Measurements from ENCODE around the gene C1orf216. TPM values are rescaled to one million over a fixed set of nuclear protein-coding genes. Genes with fewer than 3 reads are reported as not detected.
A peak's percentile ranks its signal among the peaks of the same experiment; 100 is the strongest.
"Not testable (repeated sequence)": the region's sequence is repeated elsewhere in the genome, so short reads cannot be mapped to it uniquely, and the experiment has no call there.

The C1orf216 gene
- total and polyA plus RNA-seq, 9 donors = 6.5 to 20.0 (median 12.1) TPM

GRCh38 chr1:35717911-35718476, 690 bp downstream of the C1orf216 start:
- Histone ChIP-seq H3K9me3 (no peaks in the 10 kb centered on the region), H3K27ac (peak overlapping the region; percentile 26 to 70), H3K4me1 (ENCODE audit: insufficient read depth) (peaks cover 4% of the 10 kb centered on the region), H3K27me3 (no peaks in the 10 kb centered on the region), H3K36me3 (no peaks in the 10 kb centered on the region), H3K4me3 (peak overlapping the region; percentile 82)
- 3 to 6% (median 4%) methylated on average over 10 of the region's 10 CpGs for WGBS, 3 donors
- TF ChIP-seq CTCF (IDR thresholded peaks at IDR 0.05) = no peak
- no peak for TF ChIP-seq POLR2A (IDR thresholded peaks at IDR 0.05)
- no peak for TF ChIP-seq EP300 (IDR thresholded peaks at IDR 0.05)
- DNase-seq = peak in 4 of 5 donors; percentile 35 to 60 (median 42)
- intact Hi-C loops (cut with DNase I) = loop anchor here in 1 of 4 donors (5.0 kb wide), 1 partner anchor 266 kb away; no protein-coding TSS in a partner anchor

- Histone ChIP-seq H3K36me3 (no peaks in the 10 kb centered on the region), H3K4me1 (ENCODE audit: insufficient read depth) (peaks cover 4% of the 10 kb centered on the region), H3K4me3 (no peak overlapping the region), H3K27me3 (no peaks in the 10 kb centered on the region), H3K9me3 (no peaks in the 10 kb centered on the region), H3K27ac (no peak overlapping the region)
- intact Hi-C loops (cut with DNase I) = loop anchor here in 1 of 4 donors (5.0 kb wide), 1 partner anchor 263 kb away; no protein-coding TSS in a partner anchor
- TF ChIP-seq CTCF (IDR thresholded peaks at IDR 0.05) (peak; percentile 39 to 61 (median 46)), POLR2A (IDR thresholded peaks at IDR 0.05) (no peak)
- peak; percentile 50 to 74 (median 68) for DNase-seq
- WGBS, 3 donors = 33 to 36% (median 34%) methylated on average over 15 of the region's 15 CpGs
These were observed 3.1 kb downstream of the C1orf216 start for GRCh38 chr1:35715568-35716002.

GRCh38 chr1:35714921-35715567, 3.6 kb downstream of the C1orf216 start:
- WGBS, 3 donors = 85 to 93% (median 87%) methylated on average over 2 of the region's 2 CpGs
- no peak for DNase-seq

GRCh38 chr1:35711098-35711497, 7.6 kb downstream of the C1orf216 start:
- H3K27me3 ChIP-seq; H3K27ac ChIP-seq; H3K9me3 ChIP-seq; H3K4me1 ChIP-seq (ENCODE audit: insufficient read depth); H3K36me3 ChIP-seq; intact Hi-C loops (cut with DNase I); H3K4me3 ChIP-seq; DNase-seq: not testable (repeated sequence)
- WGBS, 3 donors = 95 to 97% (median 96%) methylated on average over 5 of the region's 5 CpGs

More at GRCh38 chr1:35714921-35715567, 3.6 kb downstream of the C1orf216 start:
- no peak overlapping the region for H3K27ac ChIP-seq
- intact Hi-C loops (cut with DNase I) = loop anchor here in 1 of 4 donors (5.0 kb wide), 1 partner anchor 263 kb away; no protein-coding TSS in a partner anchor
- no peaks in the 10 kb centered on the region for H3K36me3 ChIP-seq
- TF ChIP-seq EP300 (IDR thresholded peaks at IDR 0.05) (no peak), CTCF (IDR thresholded peaks at IDR 0.05) (no peak), POLR2A (IDR thresholded peaks at IDR 0.05) (no peak)
- H3K27me3 ChIP-seq = no peaks in the 10 kb centered on the region
- no peaks in the 10 kb centered on the region for H3K9me3 ChIP-seq
- no peak overlapping the region for H3K4me3 ChIP-seq
- H3K4me1 ChIP-seq (ENCODE audit: insufficient read depth) = peaks cover 4% of the 10 kb centered on the region

GRCh38 chr1:35708952-35709351, 9.7 kb downstream of the C1orf216 start:
- intact Hi-C loops (cut with DNase I) = no loop called here
- TF ChIP-seq POLR2A (IDR thresholded peaks at IDR 0.05) (no peak), EP300 (IDR thresholded peaks at IDR 0.05) (no peak), CTCF (IDR thresholded peaks at IDR 0.05) (no peak)
- DNase-seq = no peak

More at GRCh38 chr1:35708952-35709351, 9.7 kb downstream of the C1orf216 start:
- no peaks in the 10 kb centered on the region for H3K27me3 ChIP-seq
- H3K9me3 ChIP-seq = no peaks in the 10 kb centered on the region
- H3K4me3 ChIP-seq = no peak overlapping the region
- peaks cover 3% of the 10 kb centered on the region for H3K4me1 ChIP-seq (ENCODE audit: insufficient read depth)
- H3K36me3 ChIP-seq = no peaks in the 10 kb centered on the region
- no peak overlapping the region for H3K27ac ChIP-seq
- 93 to 100% (median 94%) methylated on average over 1 of the region's 1 CpG for WGBS, 3 donors
